ENCODE measurements around the gene BRD7.

BRD7 gene

GRCh38 chr16:50371036-50371716 is 2.4 kb upstream of the BRD7 start:
- no peak overlapping the region for H3K27ac ChIP-seq (ENCODE audit: low read depth, low read length)
- peaks cover 10% of the 10 kb centered on the region for H3K36me3 ChIP-seq (ENCODE audit: control insufficient read depth, insufficient read depth, low read length)
- no peaks in the 10 kb centered on the region for H3K9me3 ChIP-seq (ENCODE audit: control insufficient read depth, insufficient read depth, low read length)
- H3K4me1 ChIP-seq (ENCODE audit: control insufficient read depth, insufficient read depth, low read length): peaks cover 9% of the 10 kb centered on the region
- no peak overlapping the region for H3K9ac ChIP-seq (ENCODE audit: low read depth, low read length)
- H3K27me3 ChIP-seq (ENCODE audit: control insufficient read depth, insufficient read depth, low read length): no peaks in the 10 kb centered on the region
- no peak overlapping the region for H3K4me3 ChIP-seq (ENCODE audit: low read depth, low read length)

- H3K9me3 ChIP-seq (ENCODE audit: control insufficient read depth, insufficient read depth, low read length): no peaks in the 10 kb centered on the region
- H3K4me1 ChIP-seq (ENCODE audit: control insufficient read depth, insufficient read depth, low read length): peaks cover 9% of the 10 kb centered on the region
- peaks cover 29% of the 10 kb centered on the region for H3K36me3 ChIP-seq (ENCODE audit: control insufficient read depth, insufficient read depth, low read length)
- peak overlapping the region; percentile 57 for H3K4me3 ChIP-seq (ENCODE audit: low read depth, low read length)
- no peaks in the 10 kb centered on the region for H3K27me3 ChIP-seq (ENCODE audit: control insufficient read depth, insufficient read depth, low read length)
- H3K9ac ChIP-seq (ENCODE audit: low read depth, low read length): no peak overlapping the region
- H3K27ac ChIP-seq (ENCODE audit: low read depth, low read length): no peak overlapping the region
Measured at GRCh38 chr16:50369133-50369804, 481 bp upstream of the BRD7 start.

- H3K9ac ChIP-seq (ENCODE audit: low read depth, low read length): peak overlapping the region; percentile 76
- H3K27ac ChIP-seq (ENCODE audit: low read depth, low read length): peak overlapping the region; percentile 64
- H3K27me3 ChIP-seq (ENCODE audit: control insufficient read depth, insufficient read depth, low read length): no peaks in the 10 kb centered on the region
- no peaks in the 10 kb centered on the region for H3K9me3 ChIP-seq (ENCODE audit: control insufficient read depth, insufficient read depth, low read length)
- peaks cover 9% of the 10 kb centered on the region for H3K4me1 ChIP-seq (ENCODE audit: control insufficient read depth, insufficient read depth, low read length)
- peaks cover 43% of the 10 kb centered on the region for H3K36me3 ChIP-seq (ENCODE audit: control insufficient read depth, insufficient read depth, low read length)
- H3K4me3 ChIP-seq (ENCODE audit: low read depth, low read length): peak overlapping the region; percentile 85
Measured at GRCh38 chr16:50367777-50368409, 895 bp downstream of the BRD7 start.

GRCh38 chr16:50365791-50366575 is 2.8 kb downstream of the BRD7 start:
- H3K36me3 ChIP-seq (ENCODE audit: control insufficient read depth, insufficient read depth, low read length): peaks cover 62% of the 10 kb centered on the region
- H3K27ac ChIP-seq (ENCODE audit: low read depth, low read length): no peak overlapping the region
- H3K9me3 ChIP-seq (ENCODE audit: control insufficient read depth, insufficient read depth, low read length): no peaks in the 10 kb centered on the region
- peaks cover 9% of the 10 kb centered on the region for H3K4me1 ChIP-seq (ENCODE audit: control insufficient read depth, insufficient read depth, low read length)
- H3K27me3 ChIP-seq (ENCODE audit: control insufficient read depth, insufficient read depth, low read length): no peaks in the 10 kb centered on the region
- H3K9ac ChIP-seq (ENCODE audit: low read depth, low read length): no peak overlapping the region
- no peak overlapping the region for H3K4me3 ChIP-seq (ENCODE audit: low read depth, low read length)

- H3K9me3 ChIP-seq (ENCODE audit: control insufficient read depth, insufficient read depth, low read length): no peaks in the 10 kb centered on the region
- H3K4me3 ChIP-seq (ENCODE audit: low read depth, low read length): no peak overlapping the region
- H3K27ac ChIP-seq (ENCODE audit: low read depth, low read length): no peak overlapping the region
- H3K4me1 ChIP-seq (ENCODE audit: control insufficient read depth, insufficient read depth, low read length): peaks cover 11% of the 10 kb centered on the region
- H3K27me3 ChIP-seq (ENCODE audit: control insufficient read depth, insufficient read depth, low read length): no peaks in the 10 kb centered on the region
- peaks cover 85% of the 10 kb centered on the region for H3K36me3 ChIP-seq (ENCODE audit: control insufficient read depth, insufficient read depth, low read length)
- no peak overlapping the region for H3K9ac ChIP-seq (ENCODE audit: low read depth, low read length)
Measured at GRCh38 chr16:50363656-50364055, 5.1 kb downstream of the BRD7 start.

- Histone ChIP-seq H3K27me3 (ENCODE audit: control insufficient read depth, insufficient read depth, low read length) (no peaks in the 10 kb centered on the region), H3K36me3 (ENCODE audit: control insufficient read depth, insufficient read depth, low read length) (peaks cover 94% of the 10 kb centered on the region), H3K4me1 (ENCODE audit: control insufficient read depth, insufficient read depth, low read length) (peaks cover 6% of the 10 kb centered on the region; the same call in 1 of the 2 replicates), H3K4me3 (ENCODE audit: low read depth, low read length) (no peak overlapping the region), H3K27ac (ENCODE audit: low read depth, low read length) (no peak overlapping the region), H3K9me3 (ENCODE audit: control insufficient read depth, insufficient read depth, low read length) (no peaks in the 10 kb centered on the region), H3K9ac (ENCODE audit: low read depth, low read length) (no peak overlapping the region)
Measured at GRCh38 chr16:50360779-50361178, 8.0 kb downstream of the BRD7 start.

GRCh38 chr16:50360033-50360778 is 8.6 kb downstream of the BRD7 start:
- H3K36me3 ChIP-seq (ENCODE audit: control insufficient read depth, insufficient read depth, low read length): peaks cover 88% of the 10 kb centered on the region
- no peak overlapping the region for H3K9ac ChIP-seq (ENCODE audit: low read depth, low read length)
- H3K27me3 ChIP-seq (ENCODE audit: control insufficient read depth, insufficient read depth, low read length): no peaks in the 10 kb centered on the region
- H3K4me3 ChIP-seq (ENCODE audit: low read depth, low read length): no peak overlapping the region
- peaks cover 6% of the 10 kb centered on the region; the same call in 1 of the 2 replicates for H3K4me1 ChIP-seq (ENCODE audit: control insufficient read depth, insufficient read depth, low read length)
- H3K9me3 ChIP-seq (ENCODE audit: control insufficient read depth, insufficient read depth, low read length): no peaks in the 10 kb centered on the region
- H3K27ac ChIP-seq (ENCODE audit: low read depth, low read length): no peak overlapping the region

GRCh38 chr16:50359626-50360025 is 9.2 kb downstream of the BRD7 start:
- no peaks in the 10 kb centered on the region for H3K9me3 ChIP-seq (ENCODE audit: control insufficient read depth, insufficient read depth, low read length)

GRCh38 chr16:50354629-50355456 is 13.9 kb downstream of the BRD7 start:
- no peaks in the 10 kb centered on the region for H3K9me3 ChIP-seq (ENCODE audit: control insufficient read depth, insufficient read depth, low read length)
- H3K36me3 ChIP-seq (ENCODE audit: control insufficient read depth, insufficient read depth, low read length): peaks cover 82% of the 10 kb centered on the region
- no peak overlapping the region for H3K27ac ChIP-seq (ENCODE audit: low read depth, low read length)
- H3K4me3 ChIP-seq (ENCODE audit: low read depth, low read length): no peak overlapping the region
- H3K27me3 ChIP-seq (ENCODE audit: control insufficient read depth, insufficient read depth, low read length): no peaks in the 10 kb centered on the region
- H3K9ac ChIP-seq (ENCODE audit: low read depth, low read length): no peak overlapping the region
- peaks cover 1% of the 10 kb centered on the region; the same call in 1 of the 2 replicates for H3K4me1 ChIP-seq (ENCODE audit: control insufficient read depth, insufficient read depth, low read length)

More at GRCh38 chr16:50359626-50360025, 9.2 kb downstream of the BRD7 start:
- Histone ChIP-seq H3K27ac (ENCODE audit: low read depth, low read length) (no peak overlapping the region), H3K36me3 (ENCODE audit: control insufficient read depth, insufficient read depth, low read length) (peaks cover 84% of the 10 kb centered on the region), H3K4me3 (ENCODE audit: low read depth, low read length) (no peak overlapping the region), H3K27me3 (ENCODE audit: control insufficient read depth, insufficient read depth, low read length) (no peaks in the 10 kb centered on the region), H3K9ac (ENCODE audit: low read depth, low read length) (no peak overlapping the region), H3K4me1 (ENCODE audit: control insufficient read depth, insufficient read depth, low read length) (peaks cover 6% of the 10 kb centered on the region; the same call in 1 of the 2 replicates)

Data from HUES48 (cell line).